Endothelial cell of umbilical vein (primary cell): ENCODE measurements around the gene PHF8.

ENCODE experiments used
- CTCF ChIP-seq, 2 donors: IDR thresholded peaks; 1 replicate in 1 of 2; 2 replicates in 1 of 2; pipeline ENCODE4 v1.5.1; 2011; ENCODE audit warnings: low read length in 2 of 2, mild to moderate bottlenecking in 2 of 2, moderate library complexity in 2 of 2, control low read depth in 1 of 2, inconsistent platforms in 1 of 2, low read depth in 1 of 2; ENCODE audit not compliant: insufficient read depth in 1 of 2; ENCODE audit errors: extremely low read depth in 1 of 2
- MYC ChIP-seq: IDR thresholded peaks from one replicate; pipeline ENCODE4 v1.6.1; 2011; ENCODE audit warnings: mild to moderate bottlenecking, low read depth, low read length
- POLR2A ChIP-seq: IDR thresholded peaks from 2 replicates; pipeline ENCODE4 v1.6.1; 2012; ENCODE audit warnings: low read depth, mild to moderate bottlenecking, control low read depth, low read length

GRCh38 chrX:54067766-54068165 lies 23.5 kb upstream of the PHF8 start:
- no peak for TF ChIP-seq POLR2A
- no peak for TF ChIP-seq CTCF (IDR thresholded peaks at IDR 0.05; ENCODE audit: extremely low read depth in 1 of 2, insufficient read depth in 1 of 2, low read depth in 1 of 2, low read length in 2 of 2)
- no peak for TF ChIP-seq MYC
